K562 (cell line): ENCODE results near the gene BPNT1. TPM values are rescaled to one million over a fixed set of nuclear protein-coding genes. Genes with fewer than 3 reads are reported as not detected.

ENCODE experiments used
- ATAC-seq: fragments of 200-7000 bp; cut with Tn5 transposase; 3 replicates; pipeline ENCODE4 v1.9.1; 2020; ENCODE audit warnings: moderate library complexity
- BruUV-seq: library from RNA; stranded (reverse); fragments of 400-500 nt; replicated peaks from 2 replicates; lab custom pipeline; 2021; lab: Mats Ljungman, UMichigan
- CTCF ChIA-PET: fragments of 300-600 bp; formaldehyde crosslinking; extraction: SDS; loops from one replicate; lab custom pipeline; 2021; ENCODE audit warnings: low intra/inter-chr PET ratio; lab: Yijun Ruan, JAX
- POLR2A ChIA-PET: fragments of 300-600, 350-650 bp; sonication (Branson Sonifier 250); formaldehyde crosslinking; extraction: SDS; loops from one replicate; lab custom pipeline; 2021; ENCODE audit warnings: antibody characterized with exemption, inconsistent platforms; lab: Yijun Ruan, JAX
- DNase-seq, 4 experiments: peaks; one replicate each; pipeline versions ENCODE4 v3.0.0 to v3.0.0-alpha.2; 2011 to 2018; ENCODE audit warnings: low spot score in 3 of 4, mixed read lengths in 3 of 4; ENCODE audit errors: extremely low read depth in 1 of 4
- FAIRE-seq: peaks from 2 replicates; lab custom pipeline; 2011; peaks lifted over from hg19 to GRCh38; lab: Jason Lieb, UNC
- H2AFZ ChIP-seq: 2 replicates; pipeline ENCODE4 v1.6.0; 2011; ENCODE audit warnings: low read depth, low read length, control low read depth, inconsistent platforms
- H3K27ac ChIP-seq: fragments of 200-600 bp; 3 replicates; pipeline ENCODE4 v1.8.0; 2011; ENCODE audit warnings: low read depth, mild to moderate bottlenecking, control low read depth, inconsistent platforms, low read length, moderate library complexity, mixed read lengths; ENCODE audit errors: extremely low read depth
- H3K27me3 ChIP-seq, 2 experiments: fragments of 300-600 bp in 1 of 2; 2 replicates in 1 of 2; 3 replicates in 1 of 2; pipeline versions ENCODE4 v1.6.0 to v1.8.0; 2011; ENCODE audit warnings: inconsistent platforms in 2 of 2, low read length in 2 of 2, mild to moderate bottlenecking in 1 of 2, mixed read lengths in 1 of 2, moderate library complexity in 1 of 2; ENCODE audit not compliant: control insufficient read depth in 2 of 2, insufficient read depth in 2 of 2
- H3K36me3 ChIP-seq: fragments of 300-600 bp; 3 replicates; pipeline ENCODE4 v1.8.0; 2011; ENCODE audit warnings: mild to moderate bottlenecking, low read length, inconsistent platforms; ENCODE audit not compliant: control insufficient read depth, insufficient read depth
- H3K4me1 ChIP-seq, 2 experiments: fragments of 200-600 bp in 1 of 2; replicated peaks in 1 of 2; 2 replicates in 1 of 2; 3 replicates in 1 of 2; pipeline versions ENCODE4 v1.5.1 to v1.8.0; 2011; ENCODE audit warnings: inconsistent platforms in 2 of 2, low read length in 2 of 2, mild to moderate bottlenecking in 1 of 2, mixed read lengths in 1 of 2, moderate library complexity in 1 of 2; ENCODE audit not compliant: control insufficient read depth in 2 of 2, insufficient read depth in 2 of 2
- H3K4me2 ChIP-seq: 2 replicates; pipeline ENCODE4 v1.6.1; 2011; ENCODE audit warnings: low read length, control low read depth, inconsistent platforms, mixed read lengths; ENCODE audit not compliant: insufficient read depth
- H3K4me3 ChIP-seq: fragments of 200-600 bp; sonication (generic), shearing (Covaris generic); 2 replicates; pipeline ENCODE4 v1.5.1; 2016; ENCODE audit warnings: control low read depth, inconsistent platforms
- H3K79me2 ChIP-seq: fragments of 200-600 bp; 3 replicates; pipeline ENCODE4 v1.8.0; 2011; ENCODE audit warnings: low read length, inconsistent platforms; ENCODE audit not compliant: control insufficient read depth, insufficient read depth
- H3K9ac ChIP-seq, 2 experiments: 2 replicates each; pipeline versions ENCODE4 v1.6.0 to v1.6.1; 2011; ENCODE audit warnings: low read depth in 2 of 2, low read length in 2 of 2, control low read depth in 1 of 2, inconsistent platforms in 1 of 2, mild to moderate bottlenecking in 1 of 2, mixed read lengths in 1 of 2; ENCODE audit not compliant: insufficient read depth in 1 of 2
- H3K9me1 ChIP-seq: one replicate; pipeline ENCODE4 v1.6.0; 2011; ENCODE audit warnings: inconsistent platforms, mild to moderate bottlenecking, low read length, moderate library complexity; ENCODE audit not compliant: control insufficient read depth, insufficient read depth
- H3K9me3 ChIP-seq: replicated peaks from 2 replicates; pipeline ENCODE4 v1.5.1; 2011; ENCODE audit warnings: low read depth, low read length, inconsistent platforms; ENCODE audit not compliant: control insufficient read depth, insufficient read depth
- H4K20me1 ChIP-seq: replicated peaks from 2 replicates; pipeline ENCODE4 v1.6.1; 2011; ENCODE audit warnings: low read length, inconsistent platforms, mixed read lengths; ENCODE audit not compliant: control insufficient read depth, insufficient read depth
- CHD4 ChIP-seq: fragments of 200-600 bp; sonication (generic); IDR thresholded peaks from 3 replicates; pipeline ENCODE4 v1.6.1; 2012; ENCODE audit warnings: low read depth, mild to moderate bottlenecking, mixed read lengths, low read length, inconsistent platforms; ENCODE audit not compliant: insufficient read depth, insufficient replicate concordance, poor library complexity, severe bottlenecking
- CTCF ChIP-seq, 3 experiments: IDR thresholded peaks in 2 of 3; conservative IDR thresholded peaks in 1 of 3; 2 replicates each; pipeline ENCODE4 v1.5.1; 2011 to 2012; ENCODE audit warnings: low read length in 3 of 3, mild to moderate bottlenecking in 3 of 3, control low read depth in 2 of 3, improper control_type of control experiment in 1 of 3, inconsistent platforms in 1 of 3, low read depth in 1 of 3, mixed read lengths in 1 of 3, moderate library complexity in 1 of 3; ENCODE audit not compliant: insufficient read depth in 2 of 3
- E2F1 ChIP-seq: sonication (generic); formaldehyde crosslinking; IDR thresholded peaks from 2 replicates; pipeline ENCODE4 v1.8.1; 2023; ENCODE audit warnings: mild to moderate bottlenecking, missing genetic modification reagents, moderate library complexity
- ETV1 ChIP-seq: fragments of 450-650 bp; conservative IDR thresholded peaks from 2 replicates; pipeline ENCODE4 v1.6.1; 2016; ENCODE audit warnings: missing genetic modification characterization, control low read depth, low read depth, missing compliant biosample characterization
- GTF2A2 ChIP-seq: IDR thresholded peaks from 2 replicates; pipeline ENCODE4 v1.6.1; 2016; ENCODE audit warnings: mild to moderate bottlenecking, missing genetic modification characterization, missing compliant biosample characterization
- HDGF ChIP-seq: fragments of 450-650 bp; IDR thresholded peaks from 2 replicates; pipeline ENCODE4 v1.6.1; 2016
- LEF1 ChIP-seq: fragments of 450-650 bp; IDR thresholded peaks from 2 replicates; pipeline ENCODE4 v1.6.1; 2016; ENCODE audit warnings: mild to moderate bottlenecking
- NFIX ChIP-seq: fragments of 250-450 bp; sonication (Bioruptor Pico); IDR thresholded peaks from 2 replicates; pipeline ENCODE4 v1.4.0; 2020; ENCODE audit warnings: low read depth, mild to moderate bottlenecking, moderate library complexity
- RBM15 ChIP-seq: fragments of 200-400 bp; formaldehyde crosslinking; IDR thresholded peaks from 2 replicates; pipeline ENCODE4 v1.6.1; 2018; ENCODE audit warnings: mild to moderate bottlenecking, low read length, moderate library complexity; ENCODE audit not compliant: insufficient read depth
- RBM22 ChIP-seq: fragments of 200-400 bp; formaldehyde crosslinking; IDR thresholded peaks from 2 replicates; pipeline ENCODE4 v1.6.1; 2018; ENCODE audit warnings: low read length, low read depth; ENCODE audit not compliant: poor library complexity, severe bottlenecking
- SNIP1 ChIP-seq: fragments of 450-650 bp; IDR thresholded peaks from 2 replicates; pipeline ENCODE4 v1.7.1; 2017; ENCODE audit warnings: low read depth, mild to moderate bottlenecking
- SRSF9 ChIP-seq: fragments of 200-400 bp; formaldehyde crosslinking; IDR thresholded peaks from 2 replicates; pipeline ENCODE4 v1.6.1; 2017; ENCODE audit warnings: low read depth, low read length, borderline replicate concordance
- UBTF ChIP-seq, 2 experiments: IDR thresholded peaks; 2 replicates each; pipeline ENCODE4 v1.6.1; 2012; ENCODE audit warnings: improper control_type of control experiment in 2 of 2, low read depth in 2 of 2, low read length in 2 of 2, borderline replicate concordance in 1 of 2
- XRCC3 ChIP-seq: fragments of 450-650 bp; IDR thresholded peaks from 2 replicates; pipeline ENCODE4 v1.6.1; 2017; ENCODE audit warnings: mild to moderate bottlenecking, moderate library complexity
- ZBTB1 ChIP-seq: sonication (generic); formaldehyde crosslinking; IDR thresholded peaks from 2 replicates; pipeline ENCODE4 v1.8.1; 2023; ENCODE audit warnings: missing genetic modification reagents, low read depth, mild to moderate bottlenecking, borderline replicate concordance
- ZNF121 ChIP-seq: sonication (generic); formaldehyde crosslinking; conservative IDR thresholded peaks from 2 replicates; pipeline ENCODE4 v1.8.0; 2022; ENCODE audit warnings: missing genetic modification reagents
- ZNF766 ChIP-seq: fragments of 200-800 bp; sonication (Bioruptor generic); conservative IDR thresholded peaks from 2 replicates; pipeline ENCODE4 v1.6.1; 2016; ENCODE audit warnings: missing genetic modification characterization, missing compliant biosample characterization
- WGBS: fragments of 100-300 bp; shearing (Covaris generic); methylation state at CpG from one replicate; pipeline ENCODE4 v1.1.6; 2016; ENCODE audit warnings: low coverage, mixed read lengths; ENCODE audit not compliant: insufficient coverage; ENCODE audit errors: missing lambda C conversion rate; 5-methylcytosine and 5-hydroxymethylcytosine counted together
- in situ Hi-C: fragments of 300-500 bp; cut with MboI; formaldehyde crosslinking; loops from 4 replicates; pipeline ENCODE4 v1.15.0; 2018; ENCODE audit warnings: inconsistent platforms, mixed read lengths
- intact Hi-C: fragments of 100-400 bp; cut with micrococcal nuclease; formaldehyde crosslinking; loops from 2 replicates; pipeline ENCODE4 v1.14.2; 2022
- polyA plus RNA-seq, 8 experiments: library from polyadenylated mRNA; depleted of rRNA in 4 of 8; stranded (reverse) in 5 of 8; unstranded in 3 of 8; fragments of >200 nt; fragmentation: Nextera tagmentation in 2 of 8; fragmentation: Illumina TruSeq in 1 of 8; extraction: Ambion mirVana in 2 of 8; extraction: Trizol in 1 of 8; gene quantifications; 2 replicates each; pipeline versions ENCODE4 v1.2.1 to v1.2.3, GENCODE V29; 2011 to 2014; ENCODE audit warnings: inconsistent platforms in 1 of 8, missing spikeins in 1 of 8
- total RNA-seq, 7 experiments: library from RNA; depleted of rRNA in 6 of 7; stranded (reverse); fragments of >200 nt in 6 of 7; fragmentation: Illumina TruSeq in 2 of 7; extraction: Trizol in 2 of 7; gene quantifications; 2 replicates each; pipeline versions ENCODE4 v1.2.1 to v1.2.3, GENCODE V29; 2011 to 2021; ENCODE audit warnings: low replicate concordance in 1 of 7

BPNT1 gene
- total and polyA plus RNA-seq, 9 of the 15 experiments (the other 6 are each of a cell fraction or from before 2014, with no cell fraction given) = 30.2 to 73.8 (median 40.5) TPM

- in situ Hi-C loops (no loop called here), intact Hi-C loops (loop anchor here (10.0 kb wide), 1 partner anchor 284 kb away; no protein-coding TSS in a partner anchor)
- DNase-seq = peak in 3 of 4 experiments; percentile 27 to 71 (median 70)
- Histone ChIP-seq H3K27me3 (no peaks in the 10 kb centered on the region), H2AFZ (no peak overlapping the region), H3K79me2 (no peaks in the 10 kb centered on the region), H3K4me3 (no peak overlapping the region), H3K4me1 (peaks cover 0 to 4% of the 10 kb centered on the region in 2 experiments; a peak in 2 of 5 replicates), H4K20me1 (0 out of 2 replicates have a peak, but pooled peaks cover 4% of the 10 kb centered on the region), H3K27ac (peak overlapping the region; percentile 6; the same call in 1 of the 3 replicates), H3K36me3 (peaks cover 48% of the 10 kb centered on the region), H3K9ac (no peak overlapping the region), H3K9me3 (no peaks in the 10 kb centered on the region), H3K4me2 (no peak overlapping the region; the same call in 1 of the 2 replicates), H3K9me1 (no peaks in the 10 kb centered on the region)
- FAIRE-seq = peak; percentile 87
- ChIA-PET CTCF (no interaction called here), POLR2A (no interaction called here)
- ATAC-seq = peak; percentile 93
- WGBS = under 1% methylated on average over 6 of the region's 6 CpGs
- BruUV-seq = no TSS peak
- TF ChIP-seq CTCF (IDR thresholded peaks at IDR 0.05 in 2 of 3, conservative IDR thresholded peaks at IDR 0.05 in 1 of 3; ENCODE audit: insufficient read depth in 2 of 3, low read depth in 1 of 3, low read length in 3 of 3) (no peak), CHD4 (no peak), LEF1 (peak; percentile 92), RBM22 (no peak), XRCC3 (no peak), ETV1 (tag) (peak; percentile 43; the same call in 1 of the 2 replicates), SNIP1 (no peak), GTF2A2 (no peak), ZNF121 (CRISPR knock-in tag) (no peak), SRSF9 (no peak), E2F1 (CRISPR knock-in tag) (no peak), NFIX (no peak), HDGF (no peak), ZNF766 (CRISPR knock-in tag) (no peak), RBM15 (no peak), UBTF (IDR thresholded peaks at IDR 0.05; ENCODE audit: borderline replicate concordance in 1 of 2, low read depth in 2 of 2, low read length in 2 of 2) (no peak), ZBTB1 (no peak)
Observed at GRCh38 chr1:220119043-220119512, 29.5 kb upstream of the BPNT1 start.
